Measurements from ENCODE around the gene MKLN1.

GRCh38 chr7:131486346-131486745 is 158.7 kb downstream of the MKLN1 start:
- TF ChIP-seq TAF1 (IDR thresholded peaks at IDR 0.05; ENCODE audit: borderline replicate concordance, low read depth, low read length) (no peak), CTCF (IDR thresholded peaks at IDR 0.05) (no peak), EP300 (IDR thresholded peaks at IDR 0.05; ENCODE audit: borderline replicate concordance in 1 of 2, low read depth in 1 of 2, low read length in 1 of 2) (no peak), RCOR1 (IDR thresholded peaks at IDR 0.05; ENCODE audit: low read length) (no peak), RAD21 (IDR thresholded peaks at IDR 0.05; ENCODE audit: low read length) (no peak), PBX3 (IDR thresholded peaks at IDR 0.05) (no peak), USF2 (IDR thresholded peaks at IDR 0.05; ENCODE audit: borderline replicate concordance, low read depth, low read length) (no peak), MAX (IDR thresholded peaks at IDR 0.05; ENCODE audit: low read depth) (no peak), IRF3 (IDR thresholded peaks at IDR 0.05; ENCODE audit: low read depth, low read length) (no peak)

Data from SK-N-SH (cell line).